HG03196 (cell line): ENCODE data around the gene TTC39A.
"Not testable (repeated sequence)": the region's sequence is repeated elsewhere in the genome, so short reads cannot be mapped to it uniquely, and the experiment has no call there.

Experiments
- ATAC-seq: cut with Tn5 transposase; IDR thresholded peaks from one replicate; pipeline ENCODE4 v1.9.1; 2021; ENCODE audit not compliant: unreplicated experiment

TTC39A gene

GRCh38 chr1:51272916-51273315, 57.4 kb downstream of the TTC39A start:
- ATAC-seq, result no peak

GRCh38 chr1:51270751-51271150, 59.6 kb downstream of the TTC39A start:
- no peak for ATAC-seq

- ATAC-seq, result peak; percentile 9
Observed at GRCh38 chr1:51268634-51269033, 61.7 kb downstream of the TTC39A start.

GRCh38 chr1:51266791-51267190, 63.6 kb downstream of the TTC39A start:
- no peak for ATAC-seq

- ATAC-seq, result no peak
Observed at GRCh38 chr1:51266181-51266580, 64.2 kb downstream of the TTC39A start.

- no peak for ATAC-seq
Observed at GRCh38 chr1:51265618-51266017, 64.7 kb downstream of the TTC39A start.

- ATAC-seq, result no peak
Observed at GRCh38 chr1:51264451-51264850, 65.9 kb downstream of the TTC39A start.

- no peak for ATAC-seq
Observed at GRCh38 chr1:51263147-51263877, 67.0 kb downstream of the TTC39A start.

- ATAC-seq, result no peak
Observed at GRCh38 chr1:51255331-51255730, 75.0 kb downstream of the TTC39A start.

GRCh38 chr1:51253691-51254090, 76.7 kb downstream of the TTC39A start:
- no peak for ATAC-seq

GRCh38 chr1:51252366-51252765, 78.0 kb downstream of the TTC39A start:
- ATAC-seq, result no peak

GRCh38 chr1:51251165-51251564, 79.2 kb downstream of the TTC39A start:
- ATAC-seq, result not testable (repeated sequence)

- not testable (repeated sequence) for ATAC-seq
Observed at GRCh38 chr1:51250729-51251128, 79.6 kb downstream of the TTC39A start.

GRCh38 chr1:51249445-51249844, 80.9 kb downstream of the TTC39A start:
- no peak for ATAC-seq

- ATAC-seq, result no peak
Observed at GRCh38 chr1:51247499-51247898, 82.9 kb downstream of the TTC39A start.

- ATAC-seq, result no peak
Observed at GRCh38 chr1:51247022-51247421, 83.3 kb downstream of the TTC39A start.

GRCh38 chr1:51242546-51242945, 87.8 kb downstream of the TTC39A start:
- no peak for ATAC-seq

GRCh38 chr1:51241119-51241518, 89.2 kb downstream of the TTC39A start:
- ATAC-seq, result no peak

GRCh38 chr1:51240084-51240483, 90.3 kb downstream of the TTC39A start:
- ATAC-seq, result no peak

- no peak for ATAC-seq
Observed at GRCh38 chr1:51238034-51238403, 92.3 kb downstream of the TTC39A start.

- ATAC-seq, result no peak
Observed at GRCh38 chr1:51237351-51238033, 92.9 kb downstream of the TTC39A start.
